Kidney (tissue), 14 donors: ENCODE results near the gene ROPN1B. TPM values are rescaled to one million over a fixed set of nuclear protein-coding genes. Genes with fewer than 3 reads are reported as not detected.

Experiments
- DNase-seq, 5 donors: peaks; one replicate each; pipeline ENCODE4 v3.0.0-alpha.2; 2013 to 2020
- FAIRE-seq: peaks from 2 replicates; lab custom pipeline; 2012; peaks lifted over from hg19 to GRCh38; lab: Jason Lieb, UNC
- H3K27ac ChIP-seq, 2 donors: one replicate each; pipeline ENCODE4 v1.7.0; 2013; ENCODE audit warnings: low read depth in 2 of 2, low read length in 2 of 2, inconsistent platforms in 1 of 2
- H3K27me3 ChIP-seq: one replicate; pipeline ENCODE4 v1.7.1; 2013; ENCODE audit warnings: low read length, inconsistent platforms; ENCODE audit not compliant: control insufficient read depth, insufficient read depth
- H3K36me3 ChIP-seq, 3 donors: one replicate each; pipeline versions ENCODE4 v1.7.0 to v1.7.1; 2013; ENCODE audit warnings: low read length in 3 of 3, control low read depth in 1 of 3, inconsistent platforms in 1 of 3; ENCODE audit not compliant: insufficient read depth in 3 of 3, control insufficient read depth in 2 of 3
- H3K4me1 ChIP-seq, 3 donors: one replicate each; pipeline versions ENCODE4 v1.7.0 to v1.7.1; 2013; ENCODE audit warnings: low read length in 3 of 3, inconsistent platforms in 1 of 3, low read depth in 1 of 3; ENCODE audit not compliant: control insufficient read depth in 2 of 3, insufficient read depth in 2 of 3
- H3K4me3 ChIP-seq, 3 donors: one replicate each; pipeline versions ENCODE4 v1.7.0 to v1.8.1; 2013; ENCODE audit warnings: low read length in 3 of 3, control low read depth in 1 of 3, inconsistent platforms in 1 of 3
- H3K9ac ChIP-seq, 3 donors: one replicate each; pipeline versions ENCODE4 v1.7.0 to v1.7.1; 2013; ENCODE audit warnings: low read length in 3 of 3, control low read depth in 1 of 3, inconsistent platforms in 1 of 3
- H3K9me3 ChIP-seq, 3 donors: one replicate each; pipeline versions ENCODE4 v1.7.0 to v1.7.1; 2013; ENCODE audit warnings: low read length in 3 of 3, control low read depth in 1 of 3, inconsistent platforms in 1 of 3; ENCODE audit not compliant: control insufficient read depth in 2 of 3, insufficient read depth in 1 of 3
- intact Hi-C: fragments of 100-400 bp; cut with DNase I; formaldehyde crosslinking; loops from one replicate; pipeline ENCODE4 v1.11.1; 2022
- polyA plus RNA-seq: library from polyadenylated mRNA; stranded (reverse); fragments of 350-450 nt; fragmentation: Illumina TruSeq; extraction: RNeasy Lipid Tissue Mini Kit (QIAGEN cat#74804); gene quantifications from one replicate; pipeline ENCODE4 v1.2.3, GENCODE V29; 2014; ENCODE audit warnings: low read depth, low replicate concordance; ENCODE audit not compliant: insufficient read depth
- total RNA-seq: library from RNA; stranded (reverse); fragmentation: NEBNext Ultra II Directional; extraction: Animal tissue kit (Norgen Biotek cat#: 25700); gene quantifications from one replicate; pipeline ENCODE4 v1.2.1, GENCODE V29; 2021
- TF ChIP-seq, protein P1 (sequence below): IDR thresholded peaks from 3 replicates; pipeline ENCODE4 v1.5.1; 2012; ENCODE audit warnings: mild to moderate bottlenecking, moderate library complexity, borderline replicate concordance; ENCODE audit not compliant: insufficient read depth; ENCODE audit errors: extremely low read depth
- donor health status: control.
- donor health status: control.
- donor health status: control.
- donor health status: control.
- donor health status: control.
- donor health status: DM: yes; HTN: yes; CAD: no.
- donor health status: Normal renal cell carcinoma (clear cell type).

Gene ROPN1B
- total and polyA plus RNA-seq, 2 donors from 2014 or later, result not detected

DNA sequence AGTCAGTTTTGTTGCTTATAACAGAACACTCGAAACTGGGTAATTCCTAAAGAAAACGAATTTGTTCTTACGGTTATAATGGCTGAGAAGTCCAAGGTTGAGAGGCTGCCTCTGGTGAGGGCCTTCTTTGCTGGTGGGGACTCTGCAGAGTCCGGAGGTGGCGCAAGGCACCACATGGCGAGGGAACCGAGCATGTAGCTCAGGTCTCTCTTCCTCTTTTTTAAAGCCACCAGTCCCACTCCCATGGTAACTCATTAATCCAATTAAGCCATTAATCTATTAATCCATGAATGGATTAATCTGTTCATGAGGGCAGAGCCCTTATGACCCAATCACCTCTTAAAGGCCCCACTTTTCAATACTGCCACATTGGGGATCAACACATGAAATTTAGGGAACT is 50.0 kb downstream of the ROPN1B start:
- H3K27ac ChIP-seq, result no peak overlapping the region
- H3K4me3 ChIP-seq, result no peak overlapping the region
- no peak overlapping the region for H3K9ac ChIP-seq
- no peaks in the 10 kb centered on the region for H3K27me3 ChIP-seq
- H3K4me1 ChIP-seq, result no peaks in the 10 kb centered on the region
- DNase-seq, result no peak
- H3K9me3 ChIP-seq, result no peaks in the 10 kb centered on the region
- intact Hi-C loops, result no loop called here
- H3K36me3 ChIP-seq, result peaks cover 0 to 5% (median 0%) of the 10 kb centered on the region in 3 donors
- no peak for FAIRE-seq
- TF ChIP-seq, protein P1, sequence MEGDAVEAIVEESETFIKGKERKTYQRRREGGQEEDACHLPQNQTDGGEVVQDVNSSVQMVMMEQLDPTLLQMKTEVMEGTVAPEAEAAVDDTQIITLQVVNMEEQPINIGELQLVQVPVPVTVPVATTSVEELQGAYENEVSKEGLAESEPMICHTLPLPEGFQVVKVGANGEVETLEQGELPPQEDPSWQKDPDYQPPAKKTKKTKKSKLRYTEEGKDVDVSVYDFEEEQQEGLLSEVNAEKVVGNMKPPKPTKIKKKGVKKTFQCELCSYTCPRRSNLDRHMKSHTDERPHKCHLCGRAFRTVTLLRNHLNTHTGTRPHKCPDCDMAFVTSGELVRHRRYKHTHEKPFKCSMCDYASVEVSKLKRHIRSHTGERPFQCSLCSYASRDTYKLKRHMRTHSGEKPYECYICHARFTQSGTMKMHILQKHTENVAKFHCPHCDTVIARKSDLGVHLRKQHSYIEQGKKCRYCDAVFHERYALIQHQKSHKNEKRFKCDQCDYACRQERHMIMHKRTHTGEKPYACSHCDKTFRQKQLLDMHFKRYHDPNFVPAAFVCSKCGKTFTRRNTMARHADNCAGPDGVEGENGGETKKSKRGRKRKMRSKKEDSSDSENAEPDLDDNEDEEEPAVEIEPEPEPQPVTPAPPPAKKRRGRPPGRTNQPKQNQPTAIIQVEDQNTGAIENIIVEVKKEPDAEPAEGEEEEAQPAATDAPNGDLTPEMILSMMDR, result no peak

GRCh38 chr3:126019683-126020082 is 50.7 kb downstream of the ROPN1B start:
- FAIRE-seq, result no peak
- Histone ChIP-seq H3K36me3 (peaks cover 0 to 8% (median 0%) of the 10 kb centered on the region in 3 donors), H3K27ac (no peak overlapping the region), H3K4me3 (no peak overlapping the region), H3K9ac (no peak overlapping the region), H3K27me3 (no peaks in the 10 kb centered on the region), H3K4me1 (no peaks in the 10 kb centered on the region), H3K9me3 (no peaks in the 10 kb centered on the region)
- peak in 1 of 5 donors; percentile 5 for DNase-seq
- TF ChIP-seq, protein P1, result no peak
- intact Hi-C loops, result no loop called here

GRCh38 chr3:126021224-126021623 is 52.2 kb downstream of the ROPN1B start:
- FAIRE-seq, result no peak
- Histone ChIP-seq H3K27me3 (no peaks in the 10 kb centered on the region), H3K4me3 (no peak overlapping the region), H3K9ac (no peak overlapping the region), H3K9me3 (no peaks in the 10 kb centered on the region), H3K4me1 (no peaks in the 10 kb centered on the region), H3K36me3 (peaks cover 0 to 8% (median 0%) of the 10 kb centered on the region in 3 donors), H3K27ac (no peak overlapping the region)
- TF ChIP-seq, protein P1, result no peak
- DNase-seq, result peak in 4 of 5 donors; percentile 73 to 88 (median 81)
- intact Hi-C loops, result no loop called here

DNA sequence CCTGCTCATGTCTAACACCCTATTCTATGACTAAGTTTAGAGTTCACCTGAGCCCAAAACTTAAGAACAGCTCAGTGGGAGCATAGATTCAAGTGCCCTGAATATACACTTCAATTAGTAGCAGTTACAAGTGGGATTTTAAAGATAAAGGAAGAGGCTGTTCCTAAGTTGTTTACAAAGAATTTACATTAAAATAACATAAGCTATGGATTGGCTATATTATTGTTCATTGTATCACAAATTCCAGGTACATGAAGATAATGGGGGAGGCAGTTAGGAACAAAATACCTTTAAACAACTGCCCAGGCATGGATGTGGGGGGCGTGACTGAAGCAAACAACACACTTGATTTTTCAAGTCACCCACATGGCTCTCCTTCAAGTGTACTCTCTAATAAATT is 52.7 kb downstream of the ROPN1B start:
- intact Hi-C loops, result no loop called here
- no peaks in the 10 kb centered on the region for H3K4me1 ChIP-seq
- H3K27ac ChIP-seq, result no peak overlapping the region
- FAIRE-seq (no peak), DNase-seq (peak in 3 of 5 donors; percentile 6 to 19 (median 12))
- H3K36me3 ChIP-seq, result peaks cover 0 to 6% (median 0%) of the 10 kb centered on the region in 3 donors
- TF ChIP-seq, protein P1, result no peak
- H3K4me3 ChIP-seq, result no peak overlapping the region
- no peaks in the 10 kb centered on the region for H3K9me3 ChIP-seq
- H3K9ac ChIP-seq, result no peak overlapping the region
- no peaks in the 10 kb centered on the region for H3K27me3 ChIP-seq
